G401.6 (cell line): ENCODE data around the gene RTEL1.
"Not testable (repeated sequence)": the region's sequence is repeated elsewhere in the genome, so short reads cannot be mapped to it uniquely, and the experiment has no call there.

ENCODE experiments used
- FAIRE-seq: peaks from 2 replicates; lab custom pipeline; 2012; peaks lifted over from hg19 to GRCh38; lab: Jason Lieb, UNC

RTEL1 gene

GRCh38 chr20:63671695-63672094, 13.6 kb downstream of the RTEL1 start:
- FAIRE-seq: not testable (repeated sequence)

- no peak for FAIRE-seq
These were observed 14.6 kb downstream of the RTEL1 start for GRCh38 chr20:63672666-63673065.

GRCh38 chr20:63673951-63674350, 15.8 kb downstream of the RTEL1 start:
- FAIRE-seq: no peak

GRCh38 chr20:63675681-63676368, 17.7 kb downstream of the RTEL1 start:
- no peak for FAIRE-seq

GRCh38 chr20:63678071-63678470, 20.0 kb downstream of the RTEL1 start:
- no peak for FAIRE-seq

- no peak for FAIRE-seq
These were observed 20.8 kb downstream of the RTEL1 start for GRCh38 chr20:63678667-63679465.

- no peak for FAIRE-seq
These were observed 21.7 kb downstream of the RTEL1 start for GRCh38 chr20:63679799-63680305.

GRCh38 chr20:63680427-63680826, 22.3 kb downstream of the RTEL1 start:
- FAIRE-seq: no peak

- no peak for FAIRE-seq
These were observed 22.9 kb downstream of the RTEL1 start for GRCh38 chr20:63680857-63681608.

- FAIRE-seq: no peak
These were observed 23.6 kb downstream of the RTEL1 start for GRCh38 chr20:63681609-63682142.

GRCh38 chr20:63682384-63683139, 24.4 kb downstream of the RTEL1 start:
- peak; percentile 96 for FAIRE-seq

GRCh38 chr20:63685269-63686026, 27.3 kb downstream of the RTEL1 start:
- FAIRE-seq: no peak

- no peak for FAIRE-seq
These were observed 28.0 kb downstream of the RTEL1 start for GRCh38 chr20:63686094-63686491.

- no peak for FAIRE-seq
These were observed 28.6 kb downstream of the RTEL1 start for GRCh38 chr20:63686492-63687321.

GRCh38 chr20:63687419-63688178, 29.5 kb downstream of the RTEL1 start:
- FAIRE-seq: no peak

GRCh38 chr20:63688228-63689045, 30.3 kb downstream of the RTEL1 start:
- no peak for FAIRE-seq

- FAIRE-seq: no peak
These were observed 31.2 kb downstream of the RTEL1 start for GRCh38 chr20:63689046-63690002.
